Epithelial cell of esophagus (primary cell): ENCODE data around the gene CCDC17.

ENCODE experiments used
- DNase-seq: peaks from one replicate; pipeline ENCODE4 v3.0.0; 2010; ENCODE audit warnings: low read depth
- H3K4me3 ChIP-seq: 2 replicates; pipeline ENCODE4 v1.5.1; 2011; ENCODE audit warnings: mild to moderate bottlenecking, low read length, control low read depth
- CTCF ChIP-seq: IDR thresholded peaks from 2 replicates; pipeline ENCODE4 v1.5.1; 2011; ENCODE audit warnings: low read depth, mild to moderate bottlenecking, low read length, control low read depth, inconsistent platforms; ENCODE audit not compliant: insufficient read depth; ENCODE audit errors: missing control alignments

CCDC17 gene

DNA sequence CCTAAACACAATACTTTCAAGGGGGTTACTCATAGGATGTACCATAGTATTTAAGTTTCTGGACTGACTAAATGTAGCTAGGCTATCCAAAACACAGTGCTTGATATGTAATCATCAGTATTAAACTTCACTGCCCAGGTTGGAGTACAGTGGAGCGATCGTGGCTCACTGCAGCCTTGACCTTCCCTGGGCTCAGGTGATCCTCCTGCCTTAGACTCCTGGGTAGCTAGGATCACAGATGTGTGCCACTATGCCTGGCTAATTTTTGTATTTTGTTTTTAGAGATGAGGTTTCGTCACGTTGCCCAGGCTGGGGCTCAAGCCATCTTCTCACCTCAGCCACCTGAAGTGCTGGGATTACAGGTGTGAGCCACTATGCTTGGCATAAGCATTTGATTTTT is 29.4 kb downstream of the CCDC17 start:
- no peak for DNase-seq
- no peak overlapping the region for H3K4me3 ChIP-seq
- no peak for TF ChIP-seq CTCF

GRCh38 chr1:45589861-45590260 is 34.0 kb downstream of the CCDC17 start:
- peak; percentile 36 for DNase-seq
- TF ChIP-seq CTCF: no peak
- H3K4me3 ChIP-seq: no peak overlapping the region

GRCh38 chr1:45586769-45587168 is 37.1 kb downstream of the CCDC17 start:
- no peak for TF ChIP-seq CTCF
- no peak for DNase-seq
- no peak overlapping the region for H3K4me3 ChIP-seq

GRCh38 chr1:45585496-45586075 is 38.3 kb downstream of the CCDC17 start:
- no peak for DNase-seq
- peak overlapping the region; percentile 98 for H3K4me3 ChIP-seq
- TF ChIP-seq CTCF: no peak

GRCh38 chr1:45585110-45585426 is 38.8 kb downstream of the CCDC17 start:
- DNase-seq: no peak
- peak; percentile 14 for TF ChIP-seq CTCF
- H3K4me3 ChIP-seq: peak overlapping the region; percentile 98

DNA sequence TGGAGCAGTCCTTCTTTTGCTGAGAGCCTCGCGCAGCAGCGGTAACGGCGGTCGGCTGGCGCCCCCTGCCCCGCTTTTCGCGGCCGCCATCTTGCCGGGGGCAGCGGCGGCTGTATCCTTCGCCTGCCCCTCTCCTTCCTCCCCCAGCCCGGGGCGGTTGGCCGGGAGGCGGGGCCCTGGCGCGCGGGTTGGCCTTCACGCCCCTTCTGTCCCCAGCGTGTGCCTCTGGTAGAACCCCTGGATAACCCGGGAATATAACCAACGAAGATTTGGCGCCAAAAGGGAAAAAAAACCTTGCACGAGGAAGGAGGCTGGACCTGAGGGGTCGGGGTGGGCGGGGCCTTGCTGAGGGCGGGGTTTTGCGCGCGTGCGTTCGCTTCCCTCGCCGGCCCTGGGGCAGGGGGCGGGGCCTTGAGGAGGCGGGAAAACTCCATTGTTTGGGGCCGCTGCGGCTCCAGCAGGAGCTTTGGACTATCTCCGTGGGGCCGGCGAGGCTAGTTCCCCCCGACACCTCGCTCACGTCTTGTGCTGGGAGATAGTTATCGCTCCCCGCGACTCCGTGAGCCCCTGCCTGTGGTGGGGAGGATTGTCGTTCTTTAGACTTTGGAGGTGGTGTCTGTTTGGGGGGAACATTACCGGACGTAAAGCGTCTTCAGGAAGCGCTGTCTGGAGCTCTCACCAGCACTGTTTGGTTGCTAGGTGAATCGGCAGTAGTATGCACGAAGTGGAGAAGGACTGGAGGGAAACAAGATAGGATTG is 39.3 kb downstream of the CCDC17 start:
- no peak for TF ChIP-seq CTCF
- DNase-seq: peak; percentile 92
- peak overlapping the region; percentile 98 for H3K4me3 ChIP-seq

DNA sequence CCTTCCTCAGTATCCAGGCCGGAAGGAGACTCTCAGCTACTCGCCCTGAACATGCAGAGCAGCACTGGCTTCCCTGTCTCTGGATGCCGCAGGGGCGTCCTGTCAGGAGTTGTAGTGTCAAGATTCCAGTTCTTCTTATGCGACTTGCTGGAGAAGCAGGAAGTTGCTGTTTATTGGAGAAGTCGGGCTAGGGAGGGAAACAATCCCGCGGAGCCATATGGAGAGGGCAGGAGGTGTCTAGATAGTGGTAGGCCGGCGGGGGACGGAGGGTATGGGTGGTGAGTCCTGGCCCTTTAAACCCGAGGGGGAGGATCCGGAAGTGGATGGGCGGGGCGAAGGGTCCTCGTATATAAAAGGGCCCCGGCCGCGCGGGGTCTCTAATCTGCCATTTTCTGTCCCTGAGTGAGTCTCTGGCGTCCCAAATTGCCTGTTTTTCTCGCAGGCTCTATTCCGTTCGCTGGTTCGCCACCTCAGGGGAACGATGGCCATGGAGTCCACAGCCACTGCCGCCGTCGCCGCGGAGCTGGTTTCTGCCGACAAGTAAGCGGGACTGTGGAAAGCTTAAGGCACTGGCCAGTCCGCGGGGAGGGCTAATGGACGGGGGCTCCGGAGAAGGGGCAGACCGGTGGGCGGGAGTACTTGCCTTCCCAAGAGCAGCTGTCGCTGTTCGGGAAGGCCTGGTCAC is 40.0 kb downstream of the CCDC17 start, which contains the start of gene NASP:
TSS of gene NASP (plus strand) at position 376 of the 685 bp plus-strand sequence. CDS start at position 482, 106 bp downstream.
- peak; percentile 82 for DNase-seq
- H3K4me3 ChIP-seq: peak within 1 kb of the TSS; percentile 98
- no peak for TF ChIP-seq CTCF
